HG02884 (cell line): Measurements from ENCODE around the gene SMCO2.
"Not testable (repeated sequence)": the region's sequence is repeated elsewhere in the genome, so short reads cannot be mapped to it uniquely, and the experiment has no call there.

Experiments
- ATAC-seq: cut with Tn5 transposase; IDR thresholded peaks from one replicate; pipeline ENCODE4 v1.9.1; 2021; ENCODE audit warnings: mild to moderate bottlenecking, moderate library complexity; ENCODE audit not compliant: unreplicated experiment

SMCO2 gene

DNA sequence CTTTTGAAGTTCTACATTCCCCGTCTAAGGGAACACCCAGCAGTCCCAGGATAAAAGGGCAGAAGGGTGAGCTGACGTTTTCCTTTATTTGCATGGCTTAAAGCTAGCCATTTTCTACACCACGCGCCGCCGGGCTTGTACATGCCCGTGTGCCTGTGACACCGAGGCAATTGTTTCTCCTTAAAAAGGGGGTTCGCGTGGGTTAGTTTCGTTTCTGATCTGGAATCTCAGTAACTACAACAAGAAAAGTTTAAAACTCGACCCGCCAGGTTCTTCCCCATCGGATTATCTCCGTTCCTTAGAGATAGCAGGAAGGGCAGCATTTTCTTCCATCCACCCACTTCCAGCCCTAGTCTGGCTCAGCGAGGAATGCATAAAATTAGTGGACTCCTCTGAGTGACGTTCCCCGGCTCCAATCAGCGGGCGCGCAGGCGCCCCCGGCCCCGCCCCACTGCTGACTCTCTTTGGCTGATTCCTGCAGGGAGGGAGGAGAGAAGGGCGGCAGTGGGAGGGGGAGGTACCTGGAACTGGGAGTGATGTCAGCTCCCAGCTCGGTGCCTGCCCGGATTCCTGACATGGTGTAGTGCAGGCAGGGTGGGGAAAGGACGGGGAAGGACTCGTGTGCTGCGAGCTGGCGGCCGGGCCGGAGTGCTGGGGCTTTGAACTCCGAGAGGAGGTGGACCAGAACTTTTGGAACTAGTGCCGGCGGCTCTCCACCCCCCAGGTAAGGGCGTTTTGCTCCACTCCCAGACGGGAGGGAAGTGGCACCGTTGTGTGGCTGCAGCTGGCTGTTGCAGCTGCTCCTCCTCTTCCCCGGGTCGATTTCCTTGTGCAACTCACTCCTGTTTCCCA, 77.3 kb downstream of the SMCO2 start, which contains the start of gene PPFIBP1:
PPFIBP1 (plus strand) TSS at position 565 of the 852 bp plus-strand sequence. CDS start 109,191 bp downstream, outside the sequence.
- ATAC-seq = peak; percentile 94

GRCh38 chr12:27524494-27524835, 77.9 kb downstream of the SMCO2 start:
- no peak for ATAC-seq

- ATAC-seq = no peak
Observed at GRCh38 chr12:27524839-27525753, 78.6 kb downstream of the SMCO2 start.

DNA sequence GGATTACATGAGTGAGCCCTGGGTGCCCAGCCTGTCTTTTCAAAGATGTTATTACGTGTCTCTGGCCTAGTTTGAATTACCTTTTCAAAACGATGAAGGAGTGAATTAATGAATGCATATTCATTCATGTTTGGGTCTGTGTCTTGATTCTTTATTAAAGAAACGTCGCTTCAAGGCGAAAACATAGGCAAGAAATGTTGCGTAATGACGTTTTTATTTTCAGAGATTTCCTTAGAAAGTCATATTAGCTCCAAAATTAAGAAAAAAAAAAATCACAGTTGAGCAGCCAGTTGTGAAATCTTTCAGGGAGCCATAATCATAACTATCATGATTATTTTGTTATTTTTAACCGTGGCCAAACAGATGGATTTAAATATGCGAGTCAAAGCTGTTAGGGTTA, 81.0 kb downstream of the SMCO2 start:
- ATAC-seq = no peak

- no peak for ATAC-seq
Observed at GRCh38 chr12:27528788-27529187, 82.3 kb downstream of the SMCO2 start.

DNA sequence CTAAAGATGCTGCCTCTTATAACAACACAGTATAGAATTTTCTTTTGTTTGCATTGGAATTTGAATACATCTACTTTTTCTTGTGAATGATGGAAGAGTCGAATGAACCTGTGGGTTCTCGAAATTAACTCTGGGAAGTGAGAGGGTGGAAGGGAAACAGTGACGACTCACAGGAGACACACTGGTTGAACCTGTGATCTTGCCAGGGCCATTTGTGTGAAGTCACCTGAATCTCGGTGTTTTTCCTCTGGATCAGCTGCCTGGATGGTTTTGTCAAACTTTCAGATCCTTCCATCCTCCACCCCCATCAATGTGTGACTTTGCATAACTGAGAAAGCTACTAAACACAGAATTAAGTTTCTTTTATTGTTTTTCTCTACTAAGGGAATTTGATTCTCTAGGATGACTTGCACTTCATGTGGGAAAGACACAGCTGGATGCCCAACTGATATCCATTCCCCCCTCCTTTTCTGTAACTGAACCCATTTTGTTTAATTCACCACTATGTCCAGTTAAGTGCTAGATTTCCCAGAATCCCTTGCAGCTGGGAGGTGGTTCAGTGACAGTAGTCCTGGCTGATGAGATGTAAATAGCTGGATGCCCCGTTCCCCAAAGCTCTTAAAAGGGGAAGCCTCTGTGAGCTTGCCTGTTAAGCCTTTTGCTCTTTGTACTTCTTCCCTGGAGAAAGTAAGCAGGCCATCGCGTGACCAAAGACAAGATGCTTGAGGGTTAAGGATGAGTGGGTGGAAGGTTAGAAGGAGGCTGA, 83.8 kb downstream of the SMCO2 start:
- ATAC-seq = no peak

- no peak for ATAC-seq
Observed at GRCh38 chr12:27531896-27532295, 85.4 kb downstream of the SMCO2 start.

- peak; percentile 56 for ATAC-seq
Observed at GRCh38 chr12:27534060-27534764, 87.7 kb downstream of the SMCO2 start.

DNA sequence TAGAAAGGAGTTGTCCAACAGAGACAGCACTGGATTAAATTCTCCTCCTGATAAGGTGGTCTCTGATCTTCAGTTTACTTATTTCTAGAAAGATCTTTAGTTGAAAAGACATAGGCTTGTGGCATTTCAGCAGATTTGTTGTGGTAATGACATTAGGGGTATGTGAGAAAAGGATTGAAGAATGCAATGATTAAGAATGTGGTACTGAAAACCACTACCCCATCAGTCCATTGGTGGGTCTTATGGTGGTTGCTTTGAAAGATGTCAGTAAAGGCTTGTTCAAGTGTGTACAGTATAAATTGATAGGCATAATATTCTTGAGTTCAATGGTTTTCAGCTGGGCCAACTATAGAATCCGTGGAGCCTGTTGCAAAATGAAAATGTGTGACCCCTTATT, 88.2 kb downstream of the SMCO2 start:
- ATAC-seq = peak; percentile 8

- ATAC-seq = no peak
Observed at GRCh38 chr12:27535318-27535717, 88.8 kb downstream of the SMCO2 start.

DNA sequence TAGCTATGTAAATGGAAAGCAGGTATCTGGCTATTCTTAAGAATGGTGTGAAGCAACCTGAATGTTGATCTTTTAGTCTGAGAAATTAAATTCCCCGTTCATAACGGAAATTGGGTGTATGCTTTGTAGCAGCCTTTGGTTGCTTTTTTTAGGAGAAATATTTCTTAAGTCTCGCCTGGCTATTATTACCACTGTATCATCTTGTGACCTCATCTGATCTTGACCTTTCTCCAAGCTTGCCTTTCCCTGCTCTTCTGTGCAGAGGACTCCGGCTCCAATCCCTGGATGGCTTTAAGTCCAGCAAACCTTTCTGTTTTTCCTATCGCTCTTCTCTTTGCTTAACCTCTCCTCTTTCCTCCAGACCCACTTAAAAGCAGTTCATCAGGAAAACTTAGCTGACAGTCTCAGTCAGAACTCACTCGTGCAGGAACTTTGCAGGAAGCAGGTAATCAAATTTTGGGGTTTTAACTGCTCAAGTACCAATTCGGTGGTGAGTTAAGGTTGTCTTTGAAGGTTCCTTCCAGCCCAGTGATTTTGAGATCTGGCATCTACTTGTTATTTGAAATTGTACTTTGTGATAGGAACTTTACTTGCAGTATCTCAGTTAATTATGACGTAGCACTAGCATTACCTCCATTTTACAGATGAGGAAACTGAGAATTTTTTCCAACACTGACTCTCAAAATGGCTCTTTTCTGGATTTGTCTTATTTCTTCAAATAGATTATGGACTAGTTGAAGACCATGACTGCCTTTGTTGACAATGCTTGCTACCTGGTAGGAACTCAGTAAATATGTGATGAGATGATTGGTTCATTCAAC, 91.5 kb downstream of the SMCO2 start:
- no peak for ATAC-seq

GRCh38 chr12:27539191-27539631, 92.7 kb downstream of the SMCO2 start:
- ATAC-seq = no peak

GRCh38 chr12:27541031-27541719, 94.6 kb downstream of the SMCO2 start:
- ATAC-seq = no peak

GRCh38 chr12:27542628-27543027, 96.1 kb downstream of the SMCO2 start:
- no peak for ATAC-seq

GRCh38 chr12:27544858-27545257, 98.3 kb downstream of the SMCO2 start:
- ATAC-seq = not testable (repeated sequence)

DNA sequence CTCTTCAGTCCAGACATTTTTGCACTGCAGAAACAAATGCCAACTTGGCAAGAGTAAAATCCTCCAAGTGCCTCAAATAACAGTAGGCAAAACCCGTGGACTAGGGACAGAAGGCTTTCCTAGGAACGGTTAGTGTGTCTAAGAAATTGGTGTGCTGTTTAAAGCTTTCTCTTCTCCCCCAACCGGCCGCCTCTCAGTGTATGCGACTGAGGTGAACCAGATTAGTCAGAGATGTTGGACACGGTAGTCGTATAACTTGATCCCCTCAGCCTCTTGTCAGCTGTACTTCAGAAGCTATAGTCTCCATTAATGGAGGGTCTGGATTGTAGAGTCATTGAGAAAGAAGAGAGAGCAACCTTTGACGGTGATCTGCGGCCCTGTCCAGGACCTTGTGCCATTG, 99.1 kb downstream of the SMCO2 start:
- ATAC-seq = no peak

DNA sequence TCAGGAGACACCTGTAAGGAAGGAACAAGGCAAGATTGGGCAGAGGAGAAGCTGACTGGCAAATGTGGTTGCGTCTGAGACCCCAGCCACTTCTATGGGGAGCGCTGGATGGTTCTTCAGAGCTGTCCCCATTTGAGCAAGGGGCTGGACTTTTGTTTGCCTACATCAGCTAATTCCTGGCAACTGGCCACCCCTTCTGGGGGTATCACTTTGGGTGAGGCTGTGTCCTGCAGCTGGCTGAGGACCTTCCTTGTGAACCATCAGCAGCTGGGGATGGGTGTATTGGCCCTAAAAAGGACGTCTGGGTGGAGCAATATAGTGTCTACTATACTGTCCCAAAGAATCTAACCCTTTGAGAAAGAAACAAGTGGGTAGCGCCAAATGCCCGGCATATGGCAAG, 101.1 kb downstream of the SMCO2 start:
- ATAC-seq = no peak

- no peak for ATAC-seq
Observed at GRCh38 chr12:27548301-27549199, 102.0 kb downstream of the SMCO2 start.
